Ishikawa (cell line): Measurements from ENCODE around the gene SDR39U1.

Experiments
- CEBPB ChIP-seq: IDR thresholded peaks from 2 replicates; pipeline ENCODE4 v1.6.1; 2012
- CREB1 ChIP-seq: IDR thresholded peaks from 2 replicates; pipeline ENCODE4 v1.6.1; 2012; ENCODE audit warnings: low read depth
- EGR1 ChIP-seq: IDR thresholded peaks from 2 replicates; pipeline ENCODE4 v1.6.1; 2012
- EP300 ChIP-seq: IDR thresholded peaks from 2 replicates; pipeline ENCODE4 v1.6.1; 2012; ENCODE audit warnings: borderline replicate concordance
- FOXM1 ChIP-seq: IDR thresholded peaks from 2 replicates; pipeline ENCODE4 v1.6.1; 2012; ENCODE audit warnings: low read depth, borderline replicate concordance
- NFIC ChIP-seq: IDR thresholded peaks from 2 replicates; pipeline ENCODE4 v1.6.1; 2012
- RAD21 ChIP-seq: IDR thresholded peaks from 2 replicates; pipeline ENCODE4 v1.6.1; 2012; ENCODE audit warnings: low read depth
- TAF1 ChIP-seq: IDR thresholded peaks from 2 replicates; pipeline ENCODE4 v1.6.1; 2012; ENCODE audit warnings: low read depth, mild to moderate bottlenecking
- TCF12 ChIP-seq: IDR thresholded peaks from 2 replicates; pipeline ENCODE4 v1.6.1; 2012; ENCODE audit warnings: low read depth
- TEAD4 ChIP-seq: IDR thresholded peaks from 2 replicates; pipeline ENCODE4 v1.6.1; 2012
- YY1 ChIP-seq: IDR thresholded peaks from 2 replicates; pipeline ENCODE4 v1.6.1; 2012; ENCODE audit warnings: low read depth
- ZBTB7A ChIP-seq: IDR thresholded peaks from 2 replicates; pipeline ENCODE4 v1.6.1; 2012; ENCODE audit warnings: low read depth
- TF ChIP-seq, protein P1 (sequence below): IDR thresholded peaks from 2 replicates; pipeline ENCODE4 v1.6.1; 2012
- TF ChIP-seq, protein P2 (sequence below): IDR thresholded peaks from 2 replicates; pipeline ENCODE4 v1.6.1; 2012
- TF ChIP-seq, protein P3 (sequence below): IDR thresholded peaks from 2 replicates; pipeline ENCODE4 v1.6.1; 2012; ENCODE audit warnings: low read depth, mild to moderate bottlenecking

SDR39U1 gene, protein sequence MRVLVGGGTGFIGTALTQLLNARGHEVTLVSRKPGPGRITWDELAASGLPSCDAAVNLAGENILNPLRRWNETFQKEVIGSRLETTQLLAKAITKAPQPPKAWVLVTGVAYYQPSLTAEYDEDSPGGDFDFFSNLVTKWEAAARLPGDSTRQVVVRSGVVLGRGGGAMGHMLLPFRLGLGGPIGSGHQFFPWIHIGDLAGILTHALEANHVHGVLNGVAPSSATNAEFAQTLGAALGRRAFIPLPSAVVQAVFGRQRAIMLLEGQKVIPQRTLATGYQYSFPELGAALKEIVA

DNA sequence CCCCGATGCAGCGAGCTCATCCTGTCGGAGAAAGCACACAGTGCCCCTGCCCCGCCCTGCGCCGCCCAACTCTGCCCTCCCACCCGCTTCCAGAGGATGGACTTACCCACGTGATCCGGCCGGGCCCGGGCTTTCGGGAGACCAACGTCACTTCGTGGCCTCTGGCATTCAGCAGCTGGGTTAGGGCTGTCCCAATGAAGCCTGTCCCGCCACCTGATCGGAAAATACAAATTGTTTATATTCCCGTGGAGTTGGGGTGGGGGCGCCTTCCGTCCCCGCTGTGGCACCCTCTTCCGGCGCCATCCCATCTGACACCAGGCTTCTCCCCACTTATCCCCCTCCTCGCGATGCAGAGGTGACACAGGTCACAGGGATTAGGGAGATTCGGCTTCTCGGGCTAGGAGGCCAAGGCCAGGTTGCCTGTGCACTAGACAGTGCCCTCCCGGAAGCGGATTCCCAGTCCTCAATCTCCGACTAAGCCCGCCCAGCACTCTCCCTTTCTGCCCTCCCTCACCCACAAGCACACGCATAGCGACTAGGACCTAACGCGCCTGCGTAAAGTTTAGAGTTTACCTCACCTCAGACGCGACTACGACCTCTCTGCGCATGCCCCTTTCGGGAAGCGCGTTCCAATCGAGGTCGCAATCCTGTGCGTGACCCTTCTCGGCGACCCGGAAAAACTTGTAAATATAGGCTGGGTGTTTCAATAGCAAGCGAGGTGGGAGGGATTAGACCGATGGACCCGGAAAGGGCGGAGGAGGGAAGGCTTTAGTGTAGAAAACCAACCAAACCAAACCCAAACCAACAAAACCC, at the start of gene SDR39U1:
Gene SDR39U1, minus strand, starts transcription at position 537 of the 813 bp plus-strand sequence. Its CDS starts 7 bp downstream, at position 530.
- TF ChIP-seq TAF1: peak; percentile 39; the same call in 1 of the 2 replicates
- TF ChIP-seq, protein P1, sequence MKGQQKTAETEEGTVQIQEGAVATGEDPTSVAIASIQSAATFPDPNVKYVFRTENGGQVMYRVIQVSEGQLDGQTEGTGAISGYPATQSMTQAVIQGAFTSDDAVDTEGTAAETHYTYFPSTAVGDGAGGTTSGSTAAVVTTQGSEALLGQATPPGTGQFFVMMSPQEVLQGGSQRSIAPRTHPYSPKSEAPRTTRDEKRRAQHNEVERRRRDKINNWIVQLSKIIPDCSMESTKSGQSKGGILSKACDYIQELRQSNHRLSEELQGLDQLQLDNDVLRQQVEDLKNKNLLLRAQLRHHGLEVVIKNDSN: peak; percentile 94
- no peak for TF ChIP-seq ZBTB7A
- TF ChIP-seq, protein P2, sequence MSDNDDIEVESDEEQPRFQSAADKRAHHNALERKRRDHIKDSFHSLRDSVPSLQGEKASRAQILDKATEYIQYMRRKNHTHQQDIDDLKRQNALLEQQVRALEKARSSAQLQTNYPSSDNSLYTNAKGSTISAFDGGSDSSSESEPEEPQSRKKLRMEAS: peak; percentile 70
- TF ChIP-seq FOXM1: no peak
- no peak; the same call in 1 of the 2 replicates for TF ChIP-seq CREB1
- TF ChIP-seq RAD21: no peak
- no peak for TF ChIP-seq NFIC
- TF ChIP-seq TCF12: 0 out of 2 replicates have a peak, but pooled peaks have one; percentile 20
- TF ChIP-seq EGR1: no peak
- TF ChIP-seq, protein P3, sequence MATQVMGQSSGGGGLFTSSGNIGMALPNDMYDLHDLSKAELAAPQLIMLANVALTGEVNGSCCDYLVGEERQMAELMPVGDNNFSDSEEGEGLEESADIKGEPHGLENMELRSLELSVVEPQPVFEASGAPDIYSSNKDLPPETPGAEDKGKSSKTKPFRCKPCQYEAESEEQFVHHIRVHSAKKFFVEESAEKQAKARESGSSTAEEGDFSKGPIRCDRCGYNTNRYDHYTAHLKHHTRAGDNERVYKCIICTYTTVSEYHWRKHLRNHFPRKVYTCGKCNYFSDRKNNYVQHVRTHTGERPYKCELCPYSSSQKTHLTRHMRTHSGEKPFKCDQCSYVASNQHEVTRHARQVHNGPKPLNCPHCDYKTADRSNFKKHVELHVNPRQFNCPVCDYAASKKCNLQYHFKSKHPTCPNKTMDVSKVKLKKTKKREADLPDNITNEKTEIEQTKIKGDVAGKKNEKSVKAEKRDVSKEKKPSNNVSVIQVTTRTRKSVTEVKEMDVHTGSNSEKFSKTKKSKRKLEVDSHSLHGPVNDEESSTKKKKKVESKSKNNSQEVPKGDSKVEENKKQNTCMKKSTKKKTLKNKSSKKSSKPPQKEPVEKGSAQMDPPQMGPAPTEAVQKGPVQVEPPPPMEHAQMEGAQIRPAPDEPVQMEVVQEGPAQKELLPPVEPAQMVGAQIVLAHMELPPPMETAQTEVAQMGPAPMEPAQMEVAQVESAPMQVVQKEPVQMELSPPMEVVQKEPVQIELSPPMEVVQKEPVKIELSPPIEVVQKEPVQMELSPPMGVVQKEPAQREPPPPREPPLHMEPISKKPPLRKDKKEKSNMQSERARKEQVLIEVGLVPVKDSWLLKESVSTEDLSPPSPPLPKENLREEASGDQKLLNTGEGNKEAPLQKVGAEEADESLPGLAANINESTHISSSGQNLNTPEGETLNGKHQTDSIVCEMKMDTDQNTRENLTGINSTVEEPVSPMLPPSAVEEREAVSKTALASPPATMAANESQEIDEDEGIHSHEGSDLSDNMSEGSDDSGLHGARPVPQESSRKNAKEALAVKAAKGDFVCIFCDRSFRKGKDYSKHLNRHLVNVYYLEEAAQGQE: no peak
- 0 out of 2 replicates have a peak, but pooled peaks have one; percentile 5 for TF ChIP-seq CEBPB
- no peak for TF ChIP-seq TEAD4
- no peak for TF ChIP-seq EP300
- TF ChIP-seq YY1: peak; percentile 11; the same call in 1 of the 2 replicates

DNA sequence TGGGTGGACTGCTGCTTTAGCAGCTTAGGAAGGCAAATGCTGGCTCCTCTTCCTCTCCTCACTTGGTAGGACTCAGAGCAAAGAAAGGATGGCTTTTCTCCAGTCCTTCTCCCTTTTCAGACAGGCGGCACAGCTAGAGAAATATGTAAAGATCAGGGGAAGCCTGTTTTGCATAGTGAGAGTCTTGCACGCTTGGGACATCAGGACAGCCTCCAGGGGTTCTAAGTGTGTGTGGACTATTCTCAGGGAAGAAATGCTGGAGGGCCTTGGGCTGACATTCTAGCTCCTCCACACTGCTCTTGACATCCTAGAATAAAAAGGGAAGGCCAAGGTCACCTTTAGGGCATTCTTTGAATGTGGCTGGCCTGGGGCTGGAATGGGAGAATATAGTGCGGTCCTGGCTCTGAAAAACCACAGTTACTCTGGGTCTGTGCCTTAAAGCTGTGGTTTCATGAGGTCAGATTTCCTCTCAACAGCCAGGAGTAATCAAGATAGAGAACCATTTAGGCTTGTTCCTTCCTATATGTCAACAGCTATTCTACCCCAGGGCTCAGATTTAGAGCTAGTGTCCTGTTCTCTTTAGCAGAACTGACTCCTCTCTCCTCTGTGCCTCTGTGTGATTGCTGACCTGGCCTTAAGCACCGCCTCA, 41.2 kb upstream of the SDR39U1 start:
- TF ChIP-seq RAD21: no peak

DNA sequence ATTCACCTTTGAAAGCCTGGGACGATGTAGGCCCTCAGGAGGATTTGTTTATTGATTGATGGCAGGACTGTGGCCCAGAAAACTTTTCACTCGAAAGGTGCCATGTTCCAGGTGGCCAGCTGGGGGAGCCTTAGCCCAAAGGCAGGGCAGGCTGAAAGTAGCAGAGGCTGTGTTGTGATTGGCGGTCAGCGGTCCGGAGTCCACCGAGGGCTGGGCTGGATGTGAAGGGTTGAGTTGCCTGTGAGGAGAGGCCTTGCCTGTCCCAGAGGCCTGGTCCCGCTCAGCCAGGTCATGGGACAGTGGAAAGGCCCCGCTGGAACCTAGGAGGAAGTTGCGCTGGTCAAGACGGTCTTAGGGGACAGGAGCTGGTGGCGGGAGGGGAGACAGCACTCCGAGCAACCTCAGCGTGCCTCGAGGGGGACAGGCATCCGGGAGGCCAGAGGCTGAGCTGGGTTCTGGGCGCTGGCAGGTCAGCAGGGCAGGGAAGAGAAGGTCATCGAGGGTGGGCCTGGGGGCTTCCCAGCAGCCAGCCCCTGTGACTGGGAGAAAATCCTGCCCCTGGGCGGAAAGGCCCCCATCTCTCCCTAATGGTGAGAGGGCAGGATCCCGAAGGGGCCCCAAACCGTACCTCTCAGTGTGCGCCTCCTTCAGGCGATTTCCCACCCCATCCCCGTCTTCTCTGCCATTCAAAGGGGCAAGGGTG, 39.2 kb upstream of the SDR39U1 start:
- TF ChIP-seq, protein P1: no peak
- TF ChIP-seq RAD21: peak; percentile 83

DNA sequence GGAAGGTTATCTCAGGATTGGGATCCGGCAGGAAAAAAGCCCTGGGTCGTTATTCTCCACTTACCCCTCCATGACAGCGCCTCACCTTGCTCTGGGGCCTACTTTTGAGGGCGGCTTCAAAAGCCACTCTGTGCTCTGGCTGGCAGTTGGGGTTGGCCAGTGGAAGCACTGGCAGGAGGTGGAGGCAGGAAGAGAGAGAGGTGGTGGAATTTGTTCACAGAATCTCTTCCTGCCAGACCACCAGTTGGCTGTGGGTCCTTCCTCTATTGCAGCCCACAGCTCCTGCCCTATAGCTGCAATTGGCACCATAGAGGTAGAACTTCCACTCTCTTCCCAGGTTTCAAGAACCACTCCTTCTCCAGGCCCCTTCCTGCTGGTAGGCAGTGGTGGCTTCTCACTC, 32.7 kb upstream of the SDR39U1 start:
- TF ChIP-seq CEBPB: no peak
- no peak for TF ChIP-seq TCF12
- TF ChIP-seq RAD21: no peak
- TF ChIP-seq, protein P3: no peak
- TF ChIP-seq, protein P2: no peak
- TF ChIP-seq EGR1: no peak

DNA sequence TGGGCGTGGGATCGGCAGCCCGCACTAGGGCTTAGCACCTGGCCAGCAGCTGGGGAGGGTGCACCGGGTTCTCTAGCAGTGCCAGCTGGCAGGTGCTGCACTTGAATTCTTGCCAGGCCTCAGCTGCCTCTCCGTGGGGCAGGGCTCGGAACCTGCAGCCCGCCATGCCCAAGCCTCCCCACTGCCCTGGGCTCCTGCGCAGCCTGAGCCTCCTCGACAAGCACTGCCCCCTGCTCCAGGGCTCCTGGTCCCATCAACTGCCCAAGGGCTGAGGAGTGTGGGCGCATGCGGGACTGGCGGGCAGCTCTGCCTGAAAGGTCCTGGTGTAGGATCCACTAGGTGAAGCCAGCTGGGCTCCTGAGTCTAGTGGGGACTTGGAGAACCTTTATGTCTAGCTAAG, 30.6 kb upstream of the SDR39U1 start:
- TF ChIP-seq EP300 (no peak), TAF1 (no peak), EGR1 (no peak), TEAD4 (no peak), FOXM1 (no peak), RAD21 (no peak), CREB1 (no peak), TCF12 (no peak), ZBTB7A (no peak), NFIC (no peak), CEBPB (no peak), YY1 (no peak)
- TF ChIP-seq, protein P2: no peak
- TF ChIP-seq, protein P1: no peak
- TF ChIP-seq, protein P3: no peak
